Panc1 (cell line): ENCODE measurements around the gene DDB1.

Experiments
- CTCF ChIP-seq: fragments of 450-650 bp; IDR thresholded peaks from 2 replicates; pipeline ENCODE4 v1.5.1; 2017; ENCODE audit warnings: mild to moderate bottlenecking
- POLR2AphosphoS5 ChIP-seq: IDR thresholded peaks from 2 replicates; pipeline ENCODE4 v1.6.1; 2012; ENCODE audit warnings: mild to moderate bottlenecking, low read depth, low read length, moderate library complexity
- REST ChIP-seq, 2 experiments: IDR thresholded peaks; 2 replicates each; pipeline ENCODE4 v1.6.1; 2011 to 2012; ENCODE audit warnings: low read depth in 2 of 2, control low read depth in 1 of 2, low read length in 1 of 2, mild to moderate bottlenecking in 1 of 2, moderate library complexity in 1 of 2; ENCODE audit not compliant: insufficient read depth in 1 of 2
- SIN3A ChIP-seq: IDR thresholded peaks from 2 replicates; pipeline ENCODE4 v1.6.1; 2012; ENCODE audit warnings: low read depth, mild to moderate bottlenecking, low read length, moderate library complexity, borderline replicate concordance; ENCODE audit not compliant: insufficient read depth
- TCF7L2 ChIP-seq: IDR thresholded peaks from 2 replicates; pipeline ENCODE4 v1.6.1; 2011; ENCODE audit warnings: mild to moderate bottlenecking, low read depth, low read length, inconsistent platforms

- TF ChIP-seq REST (IDR thresholded peaks at IDR 0.05; ENCODE audit: insufficient read depth in 1 of 2, low read depth in 2 of 2, low read length in 1 of 2), result 0 out of 4 replicates have a peak, but pooled peaks of 1 of the 2 experiments have one; percentile 28
- TF ChIP-seq TCF7L2, result no peak
- TF ChIP-seq CTCF, result no peak
- peak; percentile 78; the same call in 1 of the 2 replicates for TF ChIP-seq SIN3A
- peak; percentile 96 for TF ChIP-seq POLR2AphosphoS5
Observed at GRCh38 chr11:61332797-61333549, at the start of gene DDB1, which contains the start of gene TKFC.
